MCF 10A (cell line): ENCODE results near the gene RPS29. TPM values are rescaled to one million over a fixed set of nuclear protein-coding genes. Genes with fewer than 3 reads are reported as not detected.
"Not testable (repeated sequence)": the region's sequence is repeated elsewhere in the genome, so short reads cannot be mapped to it uniquely, and the experiment has no call there.

Experiments used
- BruUV-seq: library from RNA; stranded (reverse); fragments of 400-500 nt; replicated peaks from 2 replicates; lab custom pipeline; 2021; lab: Mats Ljungman, UMichigan
- CTCF ChIA-PET: fragments of 300-600 bp; sonication (Branson Sonifier 250); formaldehyde crosslinking; extraction: SDS; loops from one replicate; lab custom pipeline; 2021; ENCODE audit warnings: antibody characterized with exemption, inconsistent platforms; lab: Yijun Ruan, JAX
- POLR2A ChIA-PET: fragments of 300-600, 350-650 bp; sonication (Branson Sonifier 250); formaldehyde crosslinking; extraction: SDS; loops from one replicate; lab custom pipeline; 2020; ENCODE audit warnings: antibody characterized with exemption, inconsistent platforms; lab: Yijun Ruan, JAX
- DNase-seq: peaks from one replicate; pipeline ENCODE4 v3.0.0-alpha.2; 2018; ENCODE audit not compliant: unreplicated experiment
- H3K27ac Mint-ChIP-seq: one replicate; pipeline ENCODE4 v1.8.0; 2022; ENCODE audit warnings: mild to moderate bottlenecking, low read depth, mixed read lengths; ENCODE audit not compliant: unreplicated experiment
- H3K27me3 Mint-ChIP-seq: one replicate; pipeline ENCODE4 v1.8.0; 2022; ENCODE audit warnings: mixed read lengths; ENCODE audit not compliant: insufficient read depth, unreplicated experiment
- H3K36me3 Mint-ChIP-seq: one replicate; pipeline ENCODE4 v1.8.0; 2022; ENCODE audit warnings: mild to moderate bottlenecking, moderate library complexity, mixed read lengths; ENCODE audit not compliant: insufficient read depth, unreplicated experiment
- H3K4me1 Mint-ChIP-seq: one replicate; pipeline ENCODE4 v1.8.0; 2022; ENCODE audit warnings: mixed read lengths; ENCODE audit not compliant: insufficient read depth, unreplicated experiment
- H3K4me3 Mint-ChIP-seq: one replicate; pipeline ENCODE4 v1.8.0; 2022; ENCODE audit warnings: mild to moderate bottlenecking, moderate library complexity, mixed read lengths; ENCODE audit not compliant: unreplicated experiment
- H3K9me3 Mint-ChIP-seq: one replicate; pipeline ENCODE4 v1.8.0; 2022; ENCODE audit warnings: mixed read lengths; ENCODE audit not compliant: unreplicated experiment
- CTCF ChIP-seq: fragments of 200-600 bp; IDR thresholded peaks from one replicate; pipeline ENCODE4 v1.8.0; 2022; ENCODE audit warnings: antibody characterized with exemption, mild to moderate bottlenecking; ENCODE audit not compliant: unreplicated experiment
- intact Hi-C: fragments of 100-400 bp; cut with micrococcal nuclease; formaldehyde crosslinking; loops from 2 replicates; pipeline ENCODE4 v1.14.1; 2022
- total RNA-seq: library from RNA; stranded (reverse); gene quantifications from 2 replicates; pipeline ENCODE4 v1.2.3, GENCODE V29; 2022

Gene RPS29
- total RNA-seq, 1 experiment from 2014 or later: 1,499 TPM

DNA sequence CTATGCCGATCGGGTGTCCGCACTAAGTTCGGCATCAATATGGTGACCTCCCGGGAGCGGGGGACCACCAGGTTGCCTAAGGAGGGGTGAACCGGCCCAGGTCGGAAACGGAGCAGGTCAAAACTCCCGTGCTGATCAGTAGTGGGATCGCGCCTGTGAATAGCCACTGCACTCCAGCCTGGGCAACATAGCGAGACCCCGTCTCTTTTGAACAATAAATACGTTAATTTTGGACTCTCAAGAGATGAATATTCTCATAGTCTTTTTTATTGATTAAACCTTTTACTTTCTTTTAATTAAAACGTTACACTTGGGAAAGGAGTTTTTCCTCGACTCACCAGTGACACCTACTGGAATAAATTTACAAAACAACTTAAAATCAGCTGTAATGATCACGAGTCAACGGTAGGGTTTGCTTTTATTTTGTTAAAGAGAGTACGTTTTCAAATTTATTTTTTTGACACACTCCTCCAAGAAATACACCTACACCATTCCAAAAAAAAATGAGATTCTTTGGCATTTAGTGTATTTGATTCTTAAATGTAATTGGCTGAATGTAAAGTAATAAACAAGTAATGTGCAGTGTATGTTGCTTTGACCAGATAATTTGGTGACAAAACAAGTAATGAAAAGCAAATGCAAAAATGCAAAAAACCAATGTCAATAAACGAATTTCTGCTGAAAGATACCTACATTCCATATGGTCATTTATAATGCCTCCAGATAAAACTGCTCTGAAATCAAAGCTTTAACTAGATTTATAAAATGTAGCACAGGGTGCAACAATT is 687 bp upstream of the RPS29 start:
- peak; percentile 81 for TF ChIP-seq CTCF
- ChIA-PET POLR2A (interaction anchor here (0.6 to 6.5 kb wide), 24 partner anchors 10 to 973 kb away, joined by 3 to 179 read pairs (median 4); partner anchors contain the start of genes ATL1, DNAAF2, KLHDC2 and LRR1), CTCF (interaction anchor here (0.5 to 5.0 kb wide), 18 partner anchors 8 to 467 kb away, joined by 3 to 30 read pairs (median 4); partner anchors contain the start of genes DNAAF2, KLHDC2, LRR1 and MGAT2)
- Mint-ChIP-seq H3K27me3 (no peaks in the 10 kb centered on the region), H3K9me3 (no peaks in the 10 kb centered on the region), H3K36me3 (peaks cover 57% of the 10 kb centered on the region), H3K4me3 (peak overlapping the region; percentile 81), H3K27ac (peak overlapping the region; percentile 98), H3K4me1 (peaks cover 11% of the 10 kb centered on the region)
- BruUV-seq: no TSS peak
- DNase-seq: peak; percentile 66
- intact Hi-C loops: loop anchor here (1.0 kb wide), 1 partner anchor 33 kb away; the partner anchor contains the start of genes MGAT2 and RPL36AL

- POLR2A ChIA-PET: interaction anchor here (0.6 to 6.5 kb wide), 14 partner anchors 12 to 974 kb away, joined by 3 to 179 read pairs (median 4); partner anchors contain the start of genes DNAAF2, KLHDC2, LRR1 and MGAT2
- peaks cover 66% of the 10 kb centered on the region for H3K36me3 Mint-ChIP-seq
- CTCF ChIA-PET: interaction anchor here (0.5 to 5.0 kb wide), 13 partner anchors 10 to 1597 kb away, joined by 3 to 30 read pairs (median 4); partner anchors contain the start of genes LRR1, MGAT2 and RPL36AL
- BruUV-seq, H3K27me3 Mint-ChIP-seq, intact Hi-C loops, H3K9me3 Mint-ChIP-seq, DNase-seq: not testable (repeated sequence)
- peaks cover 19% of the 10 kb centered on the region for H3K4me1 Mint-ChIP-seq
- peak overlapping the region; percentile 81 for H3K4me3 Mint-ChIP-seq
- peak overlapping the region; percentile 98 for H3K27ac Mint-ChIP-seq
Measured at GRCh38 chr14:49584981-49585640, 1.1 kb downstream of the RPS29 start.

GRCh38 chr14:49584058-49584457 is 2.1 kb downstream of the RPS29 start:
- Mint-ChIP-seq H3K9me3 (no peaks in the 10 kb centered on the region), H3K27me3 (no peaks in the 10 kb centered on the region), H3K4me1 (peaks cover 19% of the 10 kb centered on the region), H3K4me3 (peak overlapping the region; percentile 81), H3K27ac (peak overlapping the region; percentile 98), H3K36me3 (peaks cover 70% of the 10 kb centered on the region)
- CTCF ChIA-PET: interaction anchor here (0.7 to 5.0 kb wide), 6 partner anchors 11 to 123 kb away, joined by 3 to 30 read pairs (median 4); no protein-coding TSS in a partner anchor
- DNase-seq: no peak
- no peak for TF ChIP-seq CTCF
- BruUV-seq: no TSS peak
- intact Hi-C loops: no loop called here
- POLR2A ChIA-PET: interaction anchor here (1.0 to 6.5 kb wide), 5 partner anchors 13 to 975 kb away, joined by 3 to 179 read pairs (median 37); partner anchors contain the start of genes KLHDC2, LRR1, MGAT2 and RPL36AL

- peak overlapping the region; percentile 81 for H3K4me3 Mint-ChIP-seq
- ChIA-PET POLR2A (interaction anchor here (4.1 to 6.5 kb wide), 2 partner anchors 40 to 185 kb away, joined by 37 to 179 read pairs; partner anchors contain the start of genes KLHDC2, MGAT2 and RPL36AL), CTCF (interaction anchor here (0.6 to 5.0 kb wide), 2 partner anchors 122 to 355 kb away, joined by 3 to 30 read pairs; no protein-coding TSS in a partner anchor)
- no peak overlapping the region for H3K27ac Mint-ChIP-seq
- intact Hi-C loops: no loop called here
- H3K4me1 Mint-ChIP-seq: peaks cover 19% of the 10 kb centered on the region
- H3K27me3 Mint-ChIP-seq: no peaks in the 10 kb centered on the region
- no peaks in the 10 kb centered on the region for H3K9me3 Mint-ChIP-seq
- no peak for TF ChIP-seq CTCF
- no TSS peak for BruUV-seq
- H3K36me3 Mint-ChIP-seq: peaks cover 74% of the 10 kb centered on the region
- DNase-seq: no peak
Measured at GRCh38 chr14:49583629-49584028, 2.6 kb downstream of the RPS29 start.
